GM23338 (cell line): ENCODE measurements around the gene DRC1. TPM values are rescaled to one million over a fixed set of nuclear protein-coding genes. Genes with fewer than 3 reads are reported as not detected.

Source experiments
- ATAC-seq: fragments of 200-7000 bp; cut with Tn5 transposase; 3 replicates; pipeline ENCODE4 v1.9.1; 2020
- DNase-seq: peaks from one replicate; pipeline ENCODE4 v3.0.0-alpha.2; 2015; ENCODE audit warnings: low spot score
- H2AFZ ChIP-seq: fragments of 200-600 bp; sonication (generic); 2 replicates; pipeline ENCODE4 v1.8.0; 2016; ENCODE audit warnings: antibody characterized with exemption, mild to moderate bottlenecking, moderate library complexity
- H3F3A ChIP-seq: fragments of 200-600 bp; sonication (generic); replicated peaks from 2 replicates; pipeline ENCODE4 v1.8.0; 2017; ENCODE audit warnings: antibody characterized with exemption, mixed run types, low read depth
- H3K27ac ChIP-seq: fragments of 200-600 bp; sonication (generic); 2 replicates; pipeline ENCODE4 v1.6.1; 2016; ENCODE audit warnings: low read depth
- H3K27me3 ChIP-seq: fragments of 200-600 bp; sonication (generic); 2 replicates; pipeline ENCODE4 v1.8.0; 2016; ENCODE audit warnings: mild to moderate bottlenecking, mixed run types, moderate library complexity; ENCODE audit not compliant: insufficient read depth
- H3K36me3 ChIP-seq: fragments of 200-600 bp; sonication (generic); 2 replicates; pipeline ENCODE4 v1.8.0; 2016; ENCODE audit warnings: mild to moderate bottlenecking; ENCODE audit not compliant: insufficient read depth
- H3K4me1 ChIP-seq: fragments of 200-600 bp; sonication (generic); 2 replicates; pipeline ENCODE4 v1.8.0; 2016; ENCODE audit warnings: mild to moderate bottlenecking, moderate library complexity; ENCODE audit not compliant: insufficient read depth
- H3K4me2 ChIP-seq: fragments of 200-600 bp; sonication (generic); 2 replicates; pipeline ENCODE4 v1.7.1; 2017; ENCODE audit warnings: mixed run types
- H3K4me3 ChIP-seq: fragments of 200-600 bp; sonication (generic); 2 replicates; pipeline ENCODE4 v1.6.1; 2016; ENCODE audit warnings: mixed run types
- H3K79me2 ChIP-seq: fragments of 200-600 bp; sonication (generic); replicated peaks from 2 replicates; pipeline ENCODE4 v1.8.0; 2017; ENCODE audit warnings: mild to moderate bottlenecking; ENCODE audit not compliant: insufficient read depth
- H3K9me2 ChIP-seq: fragments of 200-600 bp; sonication (generic); 2 replicates; pipeline ENCODE4 v1.8.0; 2017; ENCODE audit not compliant: insufficient read depth
- H4K20me1 ChIP-seq: fragments of 200-600 bp; sonication (generic); replicated peaks from 2 replicates; pipeline ENCODE4 v1.8.0; 2017; ENCODE audit warnings: mild to moderate bottlenecking; ENCODE audit not compliant: insufficient read depth
- H3K27ac Mint-ChIP-seq: 2 replicates; pipeline ENCODE4 v1.8.0; 2020; ENCODE audit warnings: inconsistent platforms, mild to moderate bottlenecking, moderate library complexity, mixed read lengths
- H3K27me3 Mint-ChIP-seq: 3 replicates; pipeline ENCODE4 v1.8.0; 2022; ENCODE audit warnings: low read depth, mild to moderate bottlenecking, moderate library complexity, mixed read lengths, inconsistent platforms; ENCODE audit not compliant: insufficient read depth, poor library complexity
- H3K36me3 Mint-ChIP-seq: 3 replicates; pipeline ENCODE4 v1.8.0; 2021; ENCODE audit warnings: low read depth, mild to moderate bottlenecking, inconsistent platforms, moderate library complexity, mixed read lengths
- H3K4me1 Mint-ChIP-seq: 3 replicates; pipeline ENCODE4 v1.8.0; 2020; ENCODE audit warnings: mild to moderate bottlenecking, inconsistent platforms, mixed read lengths
- H3K4me3 Mint-ChIP-seq: 3 replicates; pipeline ENCODE4 v1.8.0; 2021; ENCODE audit warnings: moderate library complexity, mild to moderate bottlenecking, inconsistent platforms, mixed read lengths
- H3K9me3 Mint-ChIP-seq: 3 replicates; pipeline ENCODE4 v1.8.0; 2020; ENCODE audit warnings: moderate library complexity, mild to moderate bottlenecking, inconsistent platforms, mixed read lengths
- CREB1 ChIP-seq: fragments of 250-450 bp; sonication (Bioruptor Pico); IDR thresholded peaks from 2 replicates; pipeline ENCODE4 v1.5.0; 2020; ENCODE audit warnings: low read depth, mild to moderate bottlenecking, moderate library complexity
- EZH2 ChIP-seq: fragments of 200-600 bp; sonication (generic); IDR thresholded peaks from one replicate; pipeline ENCODE4 v1.8.0; 2017; ENCODE audit warnings: antibody characterized with exemption, mild to moderate bottlenecking, low read depth; ENCODE audit not compliant: unreplicated experiment
- EZH2phosphoT487 ChIP-seq: fragments of 200-600 bp; sonication (generic); IDR thresholded peaks from one replicate; pipeline ENCODE4 v1.8.1; 2018; ENCODE audit warnings: antibody characterized with exemption; ENCODE audit not compliant: unreplicated experiment
- NANOG ChIP-seq: IDR thresholded peaks from 2 replicates; pipeline ENCODE4 v1.6.1; 2016; ENCODE audit warnings: antibody characterized with exemption, borderline replicate concordance
- STAT1 ChIP-seq: IDR thresholded peaks from one replicate; pipeline ENCODE4 v1.6.1; 2016; ENCODE audit warnings: antibody characterized with exemption; ENCODE audit not compliant: unreplicated experiment
- ZNF114 ChIP-seq: fragments of 250-450 bp; sonication (Bioruptor Pico); IDR thresholded peaks from 2 replicates; pipeline ENCODE4 v1.5.0; 2020; ENCODE audit warnings: mild to moderate bottlenecking, moderate library complexity
- ZNF331 ChIP-seq: fragments of 250-450 bp; sonication (Bioruptor Pico); IDR thresholded peaks from 2 replicates; pipeline ENCODE4 v1.5.0; 2020; ENCODE audit warnings: low read depth, mild to moderate bottlenecking, moderate library complexity
- polyA plus RNA-seq: library from polyadenylated mRNA; unstranded; fragments of >200 nt; fragmentation: Nextera tagmentation; extraction: Ambion mirVana; gene quantifications from 2 replicates; pipeline ENCODE4 v1.2.1, GENCODE V29; 2016
- total RNA-seq: library from RNA; depleted of rRNA; stranded (reverse); fragments of >200 nt; shearing (Covaris generic); gene quantifications from 2 replicates; pipeline ENCODE4 v1.2.3, GENCODE V29; 2014
- TF ChIP-seq, protein P1 (sequence below): fragments of 250-450 bp; sonication (Bioruptor Pico); IDR thresholded peaks from 2 replicates; pipeline ENCODE4 v1.5.0; 2020; ENCODE audit warnings: mild to moderate bottlenecking, moderate library complexity
- TF ChIP-seq, protein P2 (sequence below), 2 experiments: fragments of 200-600 bp in 1 of 2; sonication (generic) in 1 of 2; conservative IDR thresholded peaks; 2 replicates each; pipeline versions ENCODE4 v1.5.1 to v1.6.1; 2016 to 2017; ENCODE audit warnings: antibody characterized with exemption in 2 of 2, low read depth in 2 of 2, mild to moderate bottlenecking in 2 of 2, moderate library complexity in 1 of 2
- TF ChIP-seq, protein P3 (sequence below): IDR thresholded peaks from one replicate; pipeline ENCODE4 v1.6.1; 2018; ENCODE audit warnings: antibody characterized with exemption; ENCODE audit not compliant: unreplicated experiment

The DRC1 gene
- total and polyA plus RNA-seq, 2 experiments from 2014 or later = 0.45 TPM; not detected in 1

DNA sequence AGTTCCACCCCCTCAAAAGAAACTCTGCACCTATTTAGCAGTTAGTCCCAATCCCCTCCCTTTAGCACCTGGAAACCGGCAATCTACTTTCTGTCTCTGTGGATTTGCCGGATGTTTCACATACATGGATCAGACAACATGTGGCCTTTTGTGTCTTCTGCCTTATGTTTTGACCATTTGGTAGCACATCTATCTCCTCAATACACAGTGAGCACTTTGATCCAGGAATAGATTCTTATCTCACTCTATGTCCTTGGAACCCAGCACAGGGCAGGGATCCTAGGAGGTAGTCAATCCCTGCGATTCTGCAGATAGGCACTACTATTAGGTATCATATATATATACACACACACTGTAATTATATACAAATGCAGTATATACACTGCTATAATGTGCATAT is 80.0 kb downstream of the DRC1 start:
- no peaks in the 10 kb centered on the region for H3K27me3 ChIP-seq
- H3K27ac Mint-ChIP-seq = no peak overlapping the region
- no peak overlapping the region for H3K4me3 ChIP-seq
- no peaks in the 10 kb centered on the region for H3K36me3 Mint-ChIP-seq
- no peaks in the 10 kb centered on the region for H3K36me3 ChIP-seq
- H3K79me2 ChIP-seq = no peaks in the 10 kb centered on the region
- peaks cover 4% of the 10 kb centered on the region for H3K4me1 Mint-ChIP-seq
- H3K4me2 ChIP-seq = no peak overlapping the region
- H3K4me3 Mint-ChIP-seq = no peak overlapping the region
- H4K20me1 ChIP-seq = no peaks in the 10 kb centered on the region
- H2AFZ ChIP-seq = no peak overlapping the region
- DNase-seq (no peak), ATAC-seq (no peak)
- no peak overlapping the region for H3K27ac ChIP-seq
- TF ChIP-seq STAT1 (no peak), ZNF331 (no peak), EZH2 (no peak)
- TF ChIP-seq, protein P1, sequence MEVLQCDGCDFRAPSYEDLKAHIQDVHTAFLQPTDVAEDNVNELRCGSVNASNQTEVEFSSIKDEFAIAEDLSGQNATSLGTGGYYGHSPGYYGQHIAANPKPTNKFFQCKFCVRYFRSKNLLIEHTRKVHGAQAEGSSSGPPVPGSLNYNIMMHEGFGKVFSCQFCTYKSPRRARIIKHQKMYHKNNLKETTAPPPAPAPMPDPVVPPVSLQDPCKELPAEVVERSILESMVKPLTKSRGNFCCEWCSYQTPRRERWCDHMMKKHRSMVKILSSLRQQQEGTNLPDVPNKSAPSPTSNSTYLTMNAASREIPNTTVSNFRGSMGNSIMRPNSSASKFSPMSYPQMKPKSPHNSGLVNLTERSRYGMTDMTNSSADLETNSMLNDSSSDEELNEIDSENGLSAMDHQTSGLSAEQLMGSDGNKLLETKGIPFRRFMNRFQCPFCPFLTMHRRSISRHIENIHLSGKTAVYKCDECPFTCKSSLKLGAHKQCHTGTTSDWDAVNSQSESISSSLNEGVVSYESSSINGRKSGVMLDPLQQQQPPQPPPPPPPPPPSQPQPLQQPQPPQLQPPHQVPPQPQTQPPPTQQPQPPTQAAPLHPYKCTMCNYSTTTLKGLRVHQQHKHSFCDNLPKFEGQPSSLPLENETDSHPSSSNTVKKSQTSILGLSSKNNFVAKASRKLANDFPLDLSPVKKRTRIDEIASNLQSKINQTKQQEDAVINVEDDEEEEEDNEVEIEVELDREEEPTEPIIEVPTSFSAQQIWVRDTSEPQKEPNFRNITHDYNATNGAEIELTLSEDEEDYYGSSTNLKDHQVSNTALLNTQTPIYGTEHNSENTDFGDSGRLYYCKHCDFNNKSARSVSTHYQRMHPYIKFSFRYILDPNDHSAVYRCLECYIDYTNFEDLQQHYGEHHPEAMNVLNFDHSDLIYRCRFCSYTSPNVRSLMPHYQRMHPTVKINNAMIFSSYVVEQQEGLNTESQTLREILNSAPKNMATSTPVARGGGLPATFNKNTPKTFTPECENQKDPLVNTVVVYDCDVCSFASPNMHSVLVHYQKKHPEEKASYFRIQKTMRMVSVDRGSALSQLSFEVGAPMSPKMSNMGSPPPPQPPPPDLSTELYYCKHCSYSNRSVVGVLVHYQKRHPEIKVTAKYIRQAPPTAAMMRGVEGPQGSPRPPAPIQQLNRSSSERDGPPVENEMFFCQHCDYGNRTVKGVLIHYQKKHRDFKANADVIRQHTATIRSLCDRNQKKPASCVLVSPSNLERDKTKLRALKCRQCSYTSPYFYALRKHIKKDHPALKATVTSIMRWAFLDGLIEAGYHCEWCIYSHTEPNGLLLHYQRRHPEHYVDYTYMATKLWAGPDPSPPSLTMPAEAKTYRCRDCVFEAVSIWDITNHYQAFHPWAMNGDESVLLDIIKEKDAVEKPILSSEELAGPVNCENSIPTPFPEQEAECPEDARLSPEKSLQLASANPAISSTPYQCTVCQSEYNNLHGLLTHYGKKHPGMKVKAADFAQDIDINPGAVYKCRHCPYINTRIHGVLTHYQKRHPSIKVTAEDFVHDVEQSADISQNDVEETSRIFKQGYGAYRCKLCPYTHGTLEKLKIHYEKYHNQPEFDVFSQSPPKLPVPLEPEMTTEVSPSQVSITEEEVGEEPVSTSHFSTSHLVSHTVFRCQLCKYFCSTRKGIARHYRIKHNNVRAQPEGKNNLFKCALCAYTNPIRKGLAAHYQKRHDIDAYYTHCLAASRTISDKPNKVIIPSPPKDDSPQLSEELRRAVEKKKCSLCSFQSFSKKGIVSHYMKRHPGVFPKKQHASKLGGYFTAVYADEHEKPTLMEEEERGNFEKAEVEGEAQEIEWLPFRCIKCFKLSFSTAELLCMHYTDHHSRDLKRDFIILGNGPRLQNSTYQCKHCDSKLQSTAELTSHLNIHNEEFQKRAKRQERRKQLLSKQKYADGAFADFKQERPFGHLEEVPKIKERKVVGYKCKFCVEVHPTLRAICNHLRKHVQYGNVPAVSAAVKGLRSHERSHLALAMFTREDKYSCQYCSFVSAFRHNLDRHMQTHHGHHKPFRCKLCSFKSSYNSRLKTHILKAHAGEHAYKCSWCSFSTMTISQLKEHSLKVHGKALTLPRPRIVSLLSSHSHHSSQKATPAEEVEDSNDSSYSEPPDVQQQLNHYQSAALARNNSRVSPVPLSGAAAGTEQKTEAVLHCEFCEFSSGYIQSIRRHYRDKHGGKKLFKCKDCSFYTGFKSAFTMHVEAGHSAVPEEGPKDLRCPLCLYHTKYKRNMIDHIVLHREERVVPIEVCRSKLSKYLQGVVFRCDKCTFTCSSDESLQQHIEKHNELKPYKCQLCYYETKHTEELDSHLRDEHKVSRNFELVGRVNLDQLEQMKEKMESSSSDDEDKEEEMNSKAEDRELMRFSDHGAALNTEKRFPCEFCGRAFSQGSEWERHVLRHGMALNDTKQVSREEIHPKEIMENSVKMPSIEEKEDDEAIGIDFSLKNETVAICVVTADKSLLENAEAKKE (CRISPR knock-in tag) = no peak
- H3F3A ChIP-seq = no peaks in the 10 kb centered on the region
- no peaks in the 10 kb centered on the region for H3K9me2 ChIP-seq
- no peaks in the 10 kb centered on the region for H3K9me3 Mint-ChIP-seq
- H3K27me3 Mint-ChIP-seq = peaks cover 13% of the 10 kb centered on the region
- peaks cover 7% of the 10 kb centered on the region; the same call in 1 of the 2 replicates for H3K4me1 ChIP-seq

DNA sequence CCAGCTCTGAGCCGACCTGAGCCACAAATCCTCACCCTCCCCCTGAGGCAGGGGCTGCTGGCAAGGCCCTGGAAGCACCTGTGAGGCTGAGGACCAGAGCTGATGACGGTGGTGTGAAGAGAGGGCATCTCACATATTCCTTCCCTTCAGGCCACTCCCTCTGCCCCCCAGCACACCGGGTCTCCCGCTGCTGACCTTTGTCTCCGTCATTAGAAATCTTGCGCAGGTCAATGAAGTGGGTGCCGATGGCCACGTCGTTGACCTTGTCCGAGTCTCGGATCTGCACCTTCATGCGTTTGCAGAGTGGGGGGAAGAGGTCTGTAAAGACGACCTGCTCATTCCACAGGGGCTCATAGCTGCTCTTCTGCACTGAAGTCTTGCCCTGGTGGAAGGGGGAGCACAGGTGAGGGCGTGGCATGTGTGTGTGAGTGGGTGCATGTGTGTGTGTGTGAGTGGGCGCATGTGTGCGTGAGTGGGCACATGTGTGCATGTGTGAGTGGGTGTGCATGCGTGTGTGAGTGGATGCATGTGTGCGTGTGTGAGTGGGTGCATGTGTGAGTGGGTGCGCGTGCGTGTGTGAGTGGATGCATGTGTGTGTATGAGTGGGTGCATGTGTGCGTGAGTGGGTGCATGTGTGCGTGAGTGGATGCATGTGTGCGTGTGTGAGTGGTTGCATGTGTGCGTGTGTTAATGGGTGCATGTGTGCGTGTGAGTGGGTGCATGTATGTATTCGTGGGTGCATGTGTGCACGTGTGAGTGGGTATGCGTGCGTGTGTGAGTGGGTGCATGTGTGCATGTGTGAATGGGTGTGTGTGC is 80.7 kb downstream of the DRC1 start:
- no peak overlapping the region for H3K4me2 ChIP-seq
- no peaks in the 10 kb centered on the region for H3K36me3 ChIP-seq
- no peak overlapping the region for H2AFZ ChIP-seq
- peaks cover 4% of the 10 kb centered on the region for H3K4me1 Mint-ChIP-seq
- H3K36me3 Mint-ChIP-seq = no peaks in the 10 kb centered on the region
- H4K20me1 ChIP-seq = no peaks in the 10 kb centered on the region
- H3K4me3 ChIP-seq = no peak overlapping the region
- no peaks in the 10 kb centered on the region for H3K9me3 Mint-ChIP-seq
- no peaks in the 10 kb centered on the region for H3K79me2 ChIP-seq
- no peaks in the 10 kb centered on the region for H3K9me2 ChIP-seq
- DNase-seq = no peak
- H3K27ac Mint-ChIP-seq = no peak overlapping the region
- H3K4me1 ChIP-seq = peaks cover 4% of the 10 kb centered on the region; the same call in 1 of the 2 replicates
- no peak for ATAC-seq
- H3F3A ChIP-seq = no peaks in the 10 kb centered on the region
- no peak overlapping the region for H3K4me3 Mint-ChIP-seq
- H3K27me3 ChIP-seq = no peaks in the 10 kb centered on the region
- peaks cover 13% of the 10 kb centered on the region for H3K27me3 Mint-ChIP-seq
- H3K27ac ChIP-seq = no peak overlapping the region
- TF ChIP-seq EZH2phosphoT487 (no peak), CREB1 (CRISPR knock-in tag) (no peak), ZNF114 (no peak), NANOG (no peak)
- TF ChIP-seq, protein P2, sequence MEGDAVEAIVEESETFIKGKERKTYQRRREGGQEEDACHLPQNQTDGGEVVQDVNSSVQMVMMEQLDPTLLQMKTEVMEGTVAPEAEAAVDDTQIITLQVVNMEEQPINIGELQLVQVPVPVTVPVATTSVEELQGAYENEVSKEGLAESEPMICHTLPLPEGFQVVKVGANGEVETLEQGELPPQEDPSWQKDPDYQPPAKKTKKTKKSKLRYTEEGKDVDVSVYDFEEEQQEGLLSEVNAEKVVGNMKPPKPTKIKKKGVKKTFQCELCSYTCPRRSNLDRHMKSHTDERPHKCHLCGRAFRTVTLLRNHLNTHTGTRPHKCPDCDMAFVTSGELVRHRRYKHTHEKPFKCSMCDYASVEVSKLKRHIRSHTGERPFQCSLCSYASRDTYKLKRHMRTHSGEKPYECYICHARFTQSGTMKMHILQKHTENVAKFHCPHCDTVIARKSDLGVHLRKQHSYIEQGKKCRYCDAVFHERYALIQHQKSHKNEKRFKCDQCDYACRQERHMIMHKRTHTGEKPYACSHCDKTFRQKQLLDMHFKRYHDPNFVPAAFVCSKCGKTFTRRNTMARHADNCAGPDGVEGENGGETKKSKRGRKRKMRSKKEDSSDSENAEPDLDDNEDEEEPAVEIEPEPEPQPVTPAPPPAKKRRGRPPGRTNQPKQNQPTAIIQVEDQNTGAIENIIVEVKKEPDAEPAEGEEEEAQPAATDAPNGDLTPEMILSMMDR (conservative IDR thresholded peaks at IDR 0.05; ENCODE audit: low read depth in 2 of 2) = no peak
- TF ChIP-seq, protein P3, sequence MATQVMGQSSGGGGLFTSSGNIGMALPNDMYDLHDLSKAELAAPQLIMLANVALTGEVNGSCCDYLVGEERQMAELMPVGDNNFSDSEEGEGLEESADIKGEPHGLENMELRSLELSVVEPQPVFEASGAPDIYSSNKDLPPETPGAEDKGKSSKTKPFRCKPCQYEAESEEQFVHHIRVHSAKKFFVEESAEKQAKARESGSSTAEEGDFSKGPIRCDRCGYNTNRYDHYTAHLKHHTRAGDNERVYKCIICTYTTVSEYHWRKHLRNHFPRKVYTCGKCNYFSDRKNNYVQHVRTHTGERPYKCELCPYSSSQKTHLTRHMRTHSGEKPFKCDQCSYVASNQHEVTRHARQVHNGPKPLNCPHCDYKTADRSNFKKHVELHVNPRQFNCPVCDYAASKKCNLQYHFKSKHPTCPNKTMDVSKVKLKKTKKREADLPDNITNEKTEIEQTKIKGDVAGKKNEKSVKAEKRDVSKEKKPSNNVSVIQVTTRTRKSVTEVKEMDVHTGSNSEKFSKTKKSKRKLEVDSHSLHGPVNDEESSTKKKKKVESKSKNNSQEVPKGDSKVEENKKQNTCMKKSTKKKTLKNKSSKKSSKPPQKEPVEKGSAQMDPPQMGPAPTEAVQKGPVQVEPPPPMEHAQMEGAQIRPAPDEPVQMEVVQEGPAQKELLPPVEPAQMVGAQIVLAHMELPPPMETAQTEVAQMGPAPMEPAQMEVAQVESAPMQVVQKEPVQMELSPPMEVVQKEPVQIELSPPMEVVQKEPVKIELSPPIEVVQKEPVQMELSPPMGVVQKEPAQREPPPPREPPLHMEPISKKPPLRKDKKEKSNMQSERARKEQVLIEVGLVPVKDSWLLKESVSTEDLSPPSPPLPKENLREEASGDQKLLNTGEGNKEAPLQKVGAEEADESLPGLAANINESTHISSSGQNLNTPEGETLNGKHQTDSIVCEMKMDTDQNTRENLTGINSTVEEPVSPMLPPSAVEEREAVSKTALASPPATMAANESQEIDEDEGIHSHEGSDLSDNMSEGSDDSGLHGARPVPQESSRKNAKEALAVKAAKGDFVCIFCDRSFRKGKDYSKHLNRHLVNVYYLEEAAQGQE = no peak
